ENCODE data around the gene GPRASP2.

GRCh38 chrX:102723456-102723855 is 11.2 kb downstream of the GPRASP2 start:
- TF ChIP-seq JUND (IDR thresholded peaks at IDR 0.05) (no peak), CTCF (IDR thresholded peaks at IDR 0.05; ENCODE audit: low read depth, low read length, missing input control) (no peak), ATF3 (IDR thresholded peaks at IDR 0.05) (no peak), REST (IDR thresholded peaks at IDR 0.05) (no peak), MAX (IDR thresholded peaks at IDR 0.05) (no peak), RAD21 (IDR thresholded peaks at IDR 0.05) (no peak), SP1 (IDR thresholded peaks at IDR 0.05) (no peak), FOXA1 (IDR thresholded peaks at IDR 0.05) (no peak), GABPA (IDR thresholded peaks at IDR 0.05 in 1 of 2, conservative IDR thresholded peaks at IDR 0.05 in 1 of 2) (no peak), YY1 (IDR thresholded peaks at IDR 0.05) (no peak), TAF1 (conservative IDR thresholded peaks at IDR 0.05) (no peak)
